Adipocyte (in vitro differentiated cells): Measurements from ENCODE around the gene ALCAM.
"Not testable (repeated sequence)": the region's sequence is repeated elsewhere in the genome, so short reads cannot be mapped to it uniquely, and the experiment has no call there.

Experiments
- DNase-seq: peaks from one replicate; pipeline ENCODE4 v3.0.0-alpha.2; 2015; ENCODE audit warnings: low read depth
- H3K27me3 ChIP-seq: replicated peaks from 2 replicates; pipeline ENCODE4 v1.7.0; 2013; ENCODE audit warnings: mild to moderate bottlenecking, low read length, moderate library complexity; ENCODE audit not compliant: control insufficient read depth, insufficient read depth
- H3K36me3 ChIP-seq: 2 replicates; pipeline ENCODE4 v1.7.0; 2013; ENCODE audit warnings: low read length, mild to moderate bottlenecking, moderate library complexity; ENCODE audit not compliant: control insufficient read depth, insufficient read depth, severe bottlenecking
- H3K4me1 ChIP-seq: 2 replicates; pipeline ENCODE4 v1.7.0; 2013; ENCODE audit warnings: mild to moderate bottlenecking, low read length, moderate library complexity; ENCODE audit not compliant: control insufficient read depth, insufficient read depth
- H3K4me3 ChIP-seq: 2 replicates; pipeline ENCODE4 v1.7.0; 2013; ENCODE audit warnings: mild to moderate bottlenecking, low read length, moderate library complexity
- H3K9ac ChIP-seq: 2 replicates; pipeline ENCODE4 v1.7.0; 2013; ENCODE audit warnings: mild to moderate bottlenecking, low read length, moderate library complexity
- H3K9me3 ChIP-seq: 2 replicates; pipeline ENCODE4 v1.7.0; 2013; ENCODE audit warnings: mild to moderate bottlenecking, low read length, moderate library complexity; ENCODE audit not compliant: control insufficient read depth

ALCAM gene

DNA sequence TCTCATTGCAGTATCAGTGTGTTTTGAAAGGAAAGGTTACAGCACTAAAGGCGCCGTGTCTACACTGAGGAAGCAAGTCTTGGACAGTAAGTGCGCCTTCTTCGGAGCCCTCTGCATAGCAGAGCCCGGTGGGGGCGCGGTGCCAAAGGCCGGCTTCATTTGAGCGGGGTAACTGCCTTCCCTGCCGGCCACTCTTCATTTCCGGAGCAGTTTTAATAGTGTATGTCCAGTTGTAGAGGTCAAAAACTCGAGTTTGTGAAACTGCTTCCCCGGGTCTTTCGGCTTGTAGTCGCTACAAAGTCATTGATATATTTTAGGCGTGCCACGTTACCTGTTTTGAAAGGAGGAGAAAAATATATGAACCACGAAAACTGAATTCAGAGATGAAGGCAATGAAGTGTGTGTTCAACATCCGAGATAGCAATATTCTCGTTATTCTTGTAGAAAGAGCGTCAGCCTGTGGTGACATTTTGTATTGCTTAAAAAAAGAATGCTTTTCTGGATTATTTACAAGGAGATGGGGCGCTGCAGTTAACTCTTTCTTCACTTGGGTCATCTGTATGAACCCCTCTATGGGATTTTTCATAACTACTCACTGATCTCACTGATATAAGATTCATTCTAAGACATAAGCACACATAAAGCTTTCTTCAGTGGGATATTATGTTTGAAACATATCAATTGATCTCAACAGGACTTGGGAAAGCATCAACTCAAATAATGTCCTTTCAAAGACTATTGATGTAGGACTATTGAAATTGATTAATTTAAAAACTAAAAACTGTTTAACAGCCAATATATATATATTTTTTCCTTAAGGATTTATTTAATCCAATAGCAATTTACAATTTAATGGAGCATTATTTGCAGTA is 3.0 kb downstream of the ALCAM start:
- Histone ChIP-seq H3K27me3 (no peaks in the 10 kb centered on the region), H3K9ac (peak overlapping the region; percentile 95), H3K4me1 (peaks cover 30% of the 10 kb centered on the region), H3K36me3 (no peaks in the 10 kb centered on the region), H3K4me3 (peak overlapping the region; percentile 97), H3K9me3 (no peaks in the 10 kb centered on the region)
- peak; percentile 85 for DNase-seq

- no peaks in the 10 kb centered on the region for H3K27me3 ChIP-seq
- no peaks in the 10 kb centered on the region for H3K36me3 ChIP-seq
- peak overlapping the region; percentile 14 for H3K4me3 ChIP-seq
- H3K4me1 ChIP-seq, result peaks cover 23% of the 10 kb centered on the region
- no peak overlapping the region for H3K9ac ChIP-seq
- no peak for DNase-seq
- no peaks in the 10 kb centered on the region for H3K9me3 ChIP-seq
These were observed 6.7 kb downstream of the ALCAM start for GRCh38 chr3:105373383-105373782.

- Histone ChIP-seq H3K36me3 (no peaks in the 10 kb centered on the region), H3K4me3 (no peak overlapping the region), H3K27me3 (no peaks in the 10 kb centered on the region), H3K4me1 (peaks cover 20% of the 10 kb centered on the region), H3K9me3 (no peaks in the 10 kb centered on the region), H3K9ac (no peak overlapping the region)
- DNase-seq, result no peak
These were observed 9.2 kb downstream of the ALCAM start for GRCh38 chr3:105375750-105376511.

- DNase-seq, result no peak
- no peaks in the 10 kb centered on the region for H3K9me3 ChIP-seq
- no peaks in the 10 kb centered on the region for H3K27me3 ChIP-seq
- no peak overlapping the region for H3K9ac ChIP-seq
- no peaks in the 10 kb centered on the region for H3K36me3 ChIP-seq
- no peak overlapping the region for H3K4me3 ChIP-seq
- H3K4me1 ChIP-seq, result peaks cover 6% of the 10 kb centered on the region
These were observed 11.0 kb downstream of the ALCAM start for GRCh38 chr3:105377716-105378115.

GRCh38 chr3:105385179-105385578 is 18.5 kb downstream of the ALCAM start:
- no peak for DNase-seq
- Histone ChIP-seq H3K9me3 (peaks cover 3% of the 10 kb centered on the region), H3K9ac (no peak overlapping the region)

GRCh38 chr3:105385819-105386508 is 19.3 kb downstream of the ALCAM start:
- Histone ChIP-seq H3K9ac (no peak overlapping the region), H3K27me3 (no peaks in the 10 kb centered on the region), H3K4me1 (peaks cover 6% of the 10 kb centered on the region), H3K4me3 (no peak overlapping the region), H3K9me3 (peaks cover 9% of the 10 kb centered on the region), H3K36me3 (no peaks in the 10 kb centered on the region)
- no peak for DNase-seq

More at GRCh38 chr3:105385179-105385578, 18.5 kb downstream of the ALCAM start:
- H3K4me1 ChIP-seq, result peaks cover 6% of the 10 kb centered on the region
- H3K4me3 ChIP-seq, result no peak overlapping the region
- no peaks in the 10 kb centered on the region for H3K36me3 ChIP-seq
- no peaks in the 10 kb centered on the region for H3K27me3 ChIP-seq

DNA sequence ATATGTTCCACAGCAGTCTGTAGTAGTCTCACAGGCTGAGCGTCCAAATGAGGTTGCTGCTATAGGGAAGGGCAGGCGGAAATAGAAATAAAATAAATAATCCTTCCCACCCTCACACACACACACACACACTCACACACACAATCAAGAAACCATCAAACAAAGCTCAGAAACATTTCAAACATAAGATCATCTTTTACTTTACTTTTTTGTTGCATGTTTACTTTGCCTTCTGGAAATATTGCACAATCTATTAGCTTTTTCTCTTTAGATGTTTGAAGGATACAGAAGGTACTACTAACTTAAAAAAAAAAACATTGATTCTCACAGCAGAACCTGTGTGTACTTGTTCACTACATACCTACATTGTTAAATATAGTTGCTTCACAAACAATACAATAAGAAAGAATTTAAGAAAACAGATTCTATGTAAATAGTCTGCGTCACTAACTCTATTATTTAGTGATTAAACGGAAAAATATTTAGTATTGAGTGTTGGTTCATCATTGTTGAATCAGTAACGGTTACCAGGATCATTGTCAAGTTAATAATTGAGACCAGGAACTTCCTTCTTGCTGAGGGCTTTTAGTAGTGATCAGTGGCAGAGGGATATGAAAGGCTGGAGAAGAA is 20.5 kb downstream of the ALCAM start:
- H3K9me3 ChIP-seq, result peaks cover 9% of the 10 kb centered on the region
- DNase-seq, result peak; percentile 31
- H3K36me3 ChIP-seq, result no peaks in the 10 kb centered on the region
- peaks cover 6% of the 10 kb centered on the region for H3K4me1 ChIP-seq
- no peaks in the 10 kb centered on the region for H3K27me3 ChIP-seq
- no peak overlapping the region for H3K4me3 ChIP-seq
- no peak overlapping the region for H3K9ac ChIP-seq

- DNase-seq, result no peak
- no peak overlapping the region for H3K4me3 ChIP-seq
- H3K36me3 ChIP-seq, result no peaks in the 10 kb centered on the region
These were observed 21.5 kb downstream of the ALCAM start for GRCh38 chr3:105388176-105388575.

GRCh38 chr3:105389759-105390158 is 23.1 kb downstream of the ALCAM start:
- H3K9me3 ChIP-seq, result peaks cover 21% of the 10 kb centered on the region
- not testable (repeated sequence) for DNase-seq, H3K4me1 ChIP-seq

More at GRCh38 chr3:105388176-105388575, 21.5 kb downstream of the ALCAM start:
- Histone ChIP-seq H3K27me3 (no peaks in the 10 kb centered on the region), H3K4me1 (peaks cover 6% of the 10 kb centered on the region), H3K9ac (no peak overlapping the region), H3K9me3 (peaks cover 16% of the 10 kb centered on the region)

GRCh38 chr3:105392598-105392997 is 25.9 kb downstream of the ALCAM start:
- DNase-seq, H3K4me3 ChIP-seq, H3K9ac ChIP-seq, H3K4me1 ChIP-seq, H3K36me3 ChIP-seq, H3K27me3 ChIP-seq: not testable (repeated sequence)
- H3K9me3 ChIP-seq, result peaks cover 21% of the 10 kb centered on the region

More at GRCh38 chr3:105389759-105390158, 23.1 kb downstream of the ALCAM start:
- not testable (repeated sequence) for H3K36me3 ChIP-seq, H3K9ac ChIP-seq, H3K27me3 ChIP-seq, H3K4me3 ChIP-seq
